AG04449 (cell line): ENCODE measurements around the gene BTG4.

Experiments used
- CTCF ChIA-PET: fragments of 350-600 bp; formaldehyde crosslinking; extraction: SDS; loops from one replicate; lab custom pipeline; 2021; ENCODE audit warnings: antibody characterized with exemption; lab: Yijun Ruan, JAX
- POLR2A ChIA-PET: fragments of 400-600, 350-600 bp; formaldehyde crosslinking; extraction: SDS; loops from one replicate; lab custom pipeline; 2020; ENCODE audit warnings: antibody characterized with exemption, inconsistent platforms; lab: Yijun Ruan, JAX
- DNase-seq: peaks from one replicate; pipeline ENCODE4 v3.0.0-alpha.2; 2010; ENCODE audit warnings: low read depth, low spot score
- H3K4me3 ChIP-seq: 2 replicates; pipeline ENCODE4 v1.5.1; 2011; ENCODE audit warnings: low read depth, mild to moderate bottlenecking, control low read depth, low read length
- TF ChIP-seq, protein P1 (sequence below): IDR thresholded peaks from one replicate; pipeline ENCODE4 v1.5.1; 2011; ENCODE audit warnings: mild to moderate bottlenecking, moderate library complexity, low read length, control low read depth, inconsistent platforms; ENCODE audit not compliant: insufficient read depth; ENCODE audit errors: missing control alignments

Gene BTG4

DNA sequence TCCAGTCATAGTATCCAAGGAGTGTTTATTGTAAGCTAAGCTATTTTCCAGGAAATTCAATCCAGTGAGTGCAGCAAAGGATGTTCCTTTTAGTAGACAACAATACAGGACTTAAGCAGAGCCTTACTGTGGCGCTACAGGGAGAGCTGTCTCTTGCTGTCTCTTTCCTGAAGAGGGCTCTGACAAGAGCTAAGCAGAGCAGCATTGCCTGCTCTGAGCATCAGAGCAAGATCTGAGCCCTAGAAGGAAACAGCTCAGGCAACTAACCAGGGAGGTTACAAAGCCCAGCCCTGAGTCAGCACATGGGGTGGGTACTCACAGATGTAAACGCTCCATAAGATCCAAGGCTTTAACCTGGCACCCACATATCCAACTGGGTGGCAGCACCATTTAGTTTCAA is 36.3 kb upstream of the BTG4 start:
- TF ChIP-seq, protein P1, sequence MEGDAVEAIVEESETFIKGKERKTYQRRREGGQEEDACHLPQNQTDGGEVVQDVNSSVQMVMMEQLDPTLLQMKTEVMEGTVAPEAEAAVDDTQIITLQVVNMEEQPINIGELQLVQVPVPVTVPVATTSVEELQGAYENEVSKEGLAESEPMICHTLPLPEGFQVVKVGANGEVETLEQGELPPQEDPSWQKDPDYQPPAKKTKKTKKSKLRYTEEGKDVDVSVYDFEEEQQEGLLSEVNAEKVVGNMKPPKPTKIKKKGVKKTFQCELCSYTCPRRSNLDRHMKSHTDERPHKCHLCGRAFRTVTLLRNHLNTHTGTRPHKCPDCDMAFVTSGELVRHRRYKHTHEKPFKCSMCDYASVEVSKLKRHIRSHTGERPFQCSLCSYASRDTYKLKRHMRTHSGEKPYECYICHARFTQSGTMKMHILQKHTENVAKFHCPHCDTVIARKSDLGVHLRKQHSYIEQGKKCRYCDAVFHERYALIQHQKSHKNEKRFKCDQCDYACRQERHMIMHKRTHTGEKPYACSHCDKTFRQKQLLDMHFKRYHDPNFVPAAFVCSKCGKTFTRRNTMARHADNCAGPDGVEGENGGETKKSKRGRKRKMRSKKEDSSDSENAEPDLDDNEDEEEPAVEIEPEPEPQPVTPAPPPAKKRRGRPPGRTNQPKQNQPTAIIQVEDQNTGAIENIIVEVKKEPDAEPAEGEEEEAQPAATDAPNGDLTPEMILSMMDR: no peak
- no peak for DNase-seq
- POLR2A ChIA-PET: no interaction called here
- no peak overlapping the region for H3K4me3 ChIP-seq
- CTCF ChIA-PET: interaction anchor here (0.6 kb wide), 1 partner anchor 240 kb away, joined by 3 read pairs; no protein-coding TSS in a partner anchor

DNA sequence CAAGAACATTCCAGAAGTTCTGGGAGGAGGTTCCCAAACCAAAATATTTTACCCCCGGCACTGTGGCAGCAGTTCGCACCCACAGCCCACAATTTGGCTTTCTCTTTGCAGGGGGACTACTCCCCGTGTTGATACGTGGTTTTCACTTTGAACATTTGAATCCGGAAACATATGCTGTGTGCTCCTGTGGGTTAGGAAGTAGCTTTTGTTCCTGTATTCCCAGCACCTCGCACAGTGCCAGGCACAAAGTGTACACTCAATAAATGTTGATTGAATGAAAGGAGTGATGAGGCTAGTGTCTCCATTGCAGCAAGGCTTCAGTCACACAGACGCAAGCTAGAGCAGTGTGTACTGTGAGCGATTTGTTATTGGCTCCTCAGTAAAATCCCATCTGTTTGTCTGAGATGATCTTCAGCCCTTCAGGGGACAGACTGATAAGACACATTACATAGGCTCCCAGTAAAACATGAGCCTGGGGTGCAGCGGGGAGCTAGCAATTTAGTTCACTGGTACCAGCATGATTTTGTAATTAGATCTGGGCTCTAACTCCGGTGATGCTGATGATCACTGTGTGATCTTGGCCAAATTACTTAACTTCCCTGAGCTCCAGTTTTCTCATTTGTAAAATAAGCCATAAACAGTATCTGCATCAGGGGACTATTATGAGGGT is 30.6 kb upstream of the BTG4 start:
- no peak for DNase-seq
- CTCF ChIA-PET: interaction anchor here (0.6 to 2.2 kb wide), 8 partner anchors 12 to 261 kb away, joined by 3 to 13 read pairs (median 3); no protein-coding TSS in a partner anchor
- POLR2A ChIA-PET: interaction anchor here (0.9 to 2.4 kb wide), 2 partner anchors 13 to 15 kb away, joined by 4 to 7 read pairs; no protein-coding TSS in a partner anchor
- H3K4me3 ChIP-seq: peak overlapping the region; percentile 82
- TF ChIP-seq, protein P1: no peak

DNA sequence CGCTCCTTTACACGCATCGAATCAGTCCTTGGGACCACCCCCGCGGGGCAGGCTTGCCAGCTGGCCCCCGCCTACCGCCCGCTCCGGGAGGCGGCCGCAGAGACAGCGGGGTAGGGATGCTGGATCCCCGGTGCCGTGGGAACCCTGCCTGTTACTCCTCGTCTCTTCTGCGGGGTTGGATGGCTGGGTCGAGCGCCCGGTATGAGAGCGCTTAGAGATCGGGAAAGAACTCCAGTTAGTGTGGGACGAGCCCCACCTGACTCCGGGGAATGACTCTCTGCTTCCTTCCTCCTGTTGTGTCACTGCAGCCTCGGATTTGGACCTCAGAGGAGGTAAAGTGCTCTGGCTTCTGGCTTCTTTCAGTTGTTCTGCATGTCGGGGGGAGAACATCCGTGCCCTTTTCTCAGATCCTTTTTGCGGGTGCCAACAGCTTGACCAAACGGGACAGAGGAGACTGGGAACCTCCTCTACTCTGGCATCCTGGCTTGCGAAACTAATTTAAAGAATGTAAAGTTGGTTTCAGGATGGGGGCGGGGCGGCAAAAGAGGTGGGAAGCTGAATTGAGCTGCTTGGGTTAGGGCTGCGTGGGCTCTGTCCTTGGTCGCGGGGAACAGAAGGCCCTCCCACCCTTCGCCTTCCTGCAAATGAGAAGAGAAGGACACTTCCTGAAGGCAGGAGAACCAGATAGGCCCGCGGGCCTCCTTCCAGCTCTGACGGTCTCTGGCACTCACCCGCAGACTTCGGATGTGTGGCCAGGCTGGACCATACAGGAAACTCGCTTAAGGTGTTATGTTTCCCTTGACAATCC is 29.3 kb upstream of the BTG4 start:
- ChIA-PET CTCF (interaction anchor here (1.1 to 2.2 kb wide), 10 partner anchors 9 to 236 kb away, joined by 3 to 13 read pairs (median 3); no protein-coding TSS in a partner anchor), POLR2A (interaction anchor here (0.9 to 2.4 kb wide), 3 partner anchors 10 to 16 kb away, joined by 6 to 8 read pairs (median 7); no protein-coding TSS in a partner anchor)
- peak; percentile 77 for DNase-seq

DNA sequence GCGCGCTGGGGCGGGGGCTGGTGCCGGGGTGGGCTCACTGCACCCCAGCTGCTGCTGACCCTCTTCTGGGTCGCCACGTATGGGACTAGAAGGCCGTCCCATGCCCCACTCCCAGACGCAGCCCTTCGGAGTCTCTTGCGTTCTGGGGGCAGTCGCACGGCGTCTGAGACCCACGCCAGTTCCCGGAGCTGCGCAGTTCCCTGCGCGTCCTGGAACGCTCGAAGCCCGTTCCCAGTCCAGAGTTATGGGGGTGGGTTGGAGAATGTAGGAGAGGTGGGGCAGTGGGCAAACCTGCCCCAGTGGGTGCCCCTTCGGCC is 28.7 kb upstream of the BTG4 start:
- POLR2A ChIA-PET: interaction anchor here (2.3 to 2.4 kb wide), 2 partner anchors 9 to 17 kb away, joined by 7 to 8 read pairs; no protein-coding TSS in a partner anchor
- peak overlapping the region; percentile 82 for H3K4me3 ChIP-seq
- DNase-seq: no peak
- CTCF ChIA-PET: interaction anchor here (1.1 to 1.5 kb wide), 4 partner anchors 9 to 64 kb away, joined by 3 to 7 read pairs (median 3); no protein-coding TSS in a partner anchor
- TF ChIP-seq, protein P1: no peak

More for the DNA sequence above, 29.3 kb upstream of the BTG4 start:
- TF ChIP-seq, protein P1: no peak
- peak overlapping the region; percentile 82 for H3K4me3 ChIP-seq

DNA sequence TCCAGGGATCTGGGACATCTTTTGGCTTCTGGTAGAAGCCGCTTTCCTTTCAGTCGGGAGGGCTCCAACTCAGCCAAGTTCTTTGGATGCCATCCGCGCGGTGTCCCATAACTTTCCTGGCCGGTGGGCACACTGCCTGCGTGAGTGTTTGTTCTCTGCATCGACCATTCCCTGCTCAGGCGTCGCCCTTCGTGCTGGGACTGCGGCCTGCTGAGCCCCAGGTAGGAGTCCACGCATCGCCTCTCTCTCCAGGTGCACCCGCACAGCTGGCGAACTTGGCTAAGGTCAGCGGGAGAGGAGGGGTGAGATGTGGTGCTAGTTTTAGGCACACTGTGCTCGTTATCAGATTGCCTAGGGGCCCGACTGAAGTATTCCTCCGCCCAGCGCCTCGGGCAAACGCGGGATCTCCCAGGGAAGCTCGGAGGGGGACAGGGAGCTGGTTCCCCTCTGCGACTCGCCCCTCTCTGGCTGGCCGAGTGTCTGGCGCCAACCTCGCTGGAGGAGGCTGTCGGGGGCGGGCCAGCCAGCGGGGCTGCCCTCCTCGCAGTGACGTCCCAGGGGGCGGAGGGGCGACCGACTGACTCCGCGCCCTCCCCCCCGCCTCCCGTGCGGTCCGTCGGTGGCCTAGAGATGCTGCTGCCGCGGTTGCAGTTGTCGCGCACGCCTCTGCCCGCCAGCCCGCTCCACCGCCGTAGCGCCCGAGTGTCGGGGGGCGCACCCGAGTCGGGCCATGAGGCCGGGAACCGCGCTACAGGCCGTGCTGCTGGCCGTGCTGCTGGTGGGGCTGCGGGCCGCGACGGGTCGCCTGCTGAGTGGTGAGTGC is 28.1 kb upstream of the BTG4 start, which contains the start of gene LAYN:
Gene LAYN (plus strand): TSS at position 607 of the 823 bp plus-strand sequence. CDS start 124 bp downstream, at position 731.
- CTCF ChIA-PET: interaction anchor here (0.7 to 1.5 kb wide), 4 partner anchors 8 to 20 kb away, joined by 3 to 7 read pairs (median 3); no protein-coding TSS in a partner anchor
- DNase-seq: no peak
- POLR2A ChIA-PET: interaction anchor here (2.3 kb wide), 1 partner anchor 9 kb away, joined by 8 read pairs; no protein-coding TSS in a partner anchor
- H3K4me3 ChIP-seq: peak within 1 kb of the TSS; percentile 82
- TF ChIP-seq, protein P1: no peak
